Epithelial cell of esophagus (primary cell): ENCODE measurements around the gene CYP26B1.

Source experiments
- DNase-seq: peaks from one replicate; pipeline ENCODE4 v3.0.0; 2010; ENCODE audit warnings: low read depth
- H3K4me3 ChIP-seq: 2 replicates; pipeline ENCODE4 v1.5.1; 2011; ENCODE audit warnings: mild to moderate bottlenecking, low read length, control low read depth
- TF ChIP-seq, protein P1 (sequence below): IDR thresholded peaks from 2 replicates; pipeline ENCODE4 v1.5.1; 2011; ENCODE audit warnings: low read depth, mild to moderate bottlenecking, low read length, control low read depth, inconsistent platforms; ENCODE audit not compliant: insufficient read depth; ENCODE audit errors: missing control alignments

Gene CYP26B1

DNA sequence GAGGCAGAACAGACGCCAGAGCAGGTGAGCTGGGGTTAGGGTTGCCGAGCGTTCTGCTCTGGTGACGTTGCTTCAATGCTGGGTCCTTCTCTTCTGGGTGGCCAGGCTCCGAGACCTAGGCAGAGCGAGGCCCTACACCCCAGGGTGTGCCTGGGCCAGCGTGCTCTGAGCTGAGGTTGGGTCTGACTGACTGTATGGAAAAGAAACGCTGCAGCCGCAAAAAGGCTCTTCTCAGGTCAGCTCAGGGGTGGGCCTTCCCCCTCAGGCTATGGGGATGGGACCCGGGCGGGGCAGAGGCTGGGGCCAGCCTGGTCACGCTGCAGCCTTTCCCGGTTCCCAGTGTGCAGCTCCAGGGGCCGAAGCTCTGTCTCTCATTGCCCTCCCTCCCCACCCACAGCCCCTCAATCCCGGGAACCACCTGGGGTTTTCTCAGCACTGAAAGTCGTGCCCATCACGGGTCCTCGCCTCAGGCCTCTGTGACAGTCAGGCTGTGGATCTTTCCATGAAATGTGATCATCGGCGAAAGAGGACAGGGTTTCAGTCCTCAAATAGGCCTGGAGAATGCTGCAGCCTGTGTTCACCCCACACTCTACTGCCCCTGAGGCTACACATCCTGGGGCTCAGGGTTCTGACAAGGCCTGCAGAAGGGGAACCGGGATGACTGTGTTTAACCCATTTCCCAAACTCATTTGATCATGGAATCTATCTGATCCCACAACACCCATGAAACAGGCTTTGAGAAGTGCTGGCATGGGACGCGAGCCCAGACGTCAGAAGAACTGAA is 19.4 kb downstream of the CYP26B1 start:
- TF ChIP-seq, protein P1, sequence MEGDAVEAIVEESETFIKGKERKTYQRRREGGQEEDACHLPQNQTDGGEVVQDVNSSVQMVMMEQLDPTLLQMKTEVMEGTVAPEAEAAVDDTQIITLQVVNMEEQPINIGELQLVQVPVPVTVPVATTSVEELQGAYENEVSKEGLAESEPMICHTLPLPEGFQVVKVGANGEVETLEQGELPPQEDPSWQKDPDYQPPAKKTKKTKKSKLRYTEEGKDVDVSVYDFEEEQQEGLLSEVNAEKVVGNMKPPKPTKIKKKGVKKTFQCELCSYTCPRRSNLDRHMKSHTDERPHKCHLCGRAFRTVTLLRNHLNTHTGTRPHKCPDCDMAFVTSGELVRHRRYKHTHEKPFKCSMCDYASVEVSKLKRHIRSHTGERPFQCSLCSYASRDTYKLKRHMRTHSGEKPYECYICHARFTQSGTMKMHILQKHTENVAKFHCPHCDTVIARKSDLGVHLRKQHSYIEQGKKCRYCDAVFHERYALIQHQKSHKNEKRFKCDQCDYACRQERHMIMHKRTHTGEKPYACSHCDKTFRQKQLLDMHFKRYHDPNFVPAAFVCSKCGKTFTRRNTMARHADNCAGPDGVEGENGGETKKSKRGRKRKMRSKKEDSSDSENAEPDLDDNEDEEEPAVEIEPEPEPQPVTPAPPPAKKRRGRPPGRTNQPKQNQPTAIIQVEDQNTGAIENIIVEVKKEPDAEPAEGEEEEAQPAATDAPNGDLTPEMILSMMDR = no peak
- no peak for DNase-seq
- no peak overlapping the region for H3K4me3 ChIP-seq

GRCh38 chr2:72127401-72128058 is 20.1 kb downstream of the CYP26B1 start:
- TF ChIP-seq, protein P1 = no peak
- no peak overlapping the region for H3K4me3 ChIP-seq
- no peak for DNase-seq

DNA sequence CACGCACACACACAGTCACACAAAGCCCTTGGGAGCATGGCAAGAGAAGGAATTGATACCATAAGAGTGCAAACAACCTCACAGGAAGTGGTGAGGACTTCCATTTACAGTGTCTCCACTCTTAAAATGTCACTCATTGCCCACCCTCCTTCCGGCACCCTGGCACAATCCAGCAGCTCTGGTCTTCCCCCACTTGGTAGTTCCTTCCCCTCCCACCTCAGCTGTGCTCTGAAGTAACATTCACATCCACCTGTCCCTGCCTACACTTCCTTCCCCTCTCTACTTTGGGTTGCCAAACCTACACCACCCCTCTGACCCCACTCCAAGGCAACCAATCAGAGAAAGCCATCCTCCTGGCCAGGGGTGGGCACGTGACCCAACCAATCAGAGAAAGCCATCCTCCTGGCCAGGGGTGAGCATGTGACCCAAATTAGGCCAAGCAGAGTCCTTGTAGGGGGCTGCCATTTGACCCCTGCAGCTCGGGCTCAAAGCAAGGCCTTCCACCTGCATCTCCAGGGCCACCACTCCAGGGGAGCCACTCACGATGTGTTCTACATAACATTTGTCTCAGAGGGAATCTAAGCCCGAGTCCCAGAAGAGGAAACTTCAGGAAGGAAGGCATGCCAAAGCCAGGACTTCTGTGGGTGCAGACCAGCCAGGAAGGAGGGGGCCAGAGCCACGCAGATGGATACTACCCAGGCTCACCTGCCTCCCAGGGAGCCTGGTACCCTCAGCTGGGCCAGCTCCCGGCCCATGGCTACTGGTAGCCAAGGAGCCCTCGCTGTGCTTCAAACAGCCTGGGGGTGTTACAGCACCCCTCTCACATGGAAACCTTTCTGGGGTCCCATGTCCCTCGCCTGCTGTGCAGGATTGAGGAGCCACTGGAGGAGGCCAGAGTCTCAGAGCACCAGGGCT is 21.2 kb downstream of the CYP26B1 start:
- DNase-seq = no peak
- TF ChIP-seq, protein P1 = no peak
- no peak overlapping the region for H3K4me3 ChIP-seq

DNA sequence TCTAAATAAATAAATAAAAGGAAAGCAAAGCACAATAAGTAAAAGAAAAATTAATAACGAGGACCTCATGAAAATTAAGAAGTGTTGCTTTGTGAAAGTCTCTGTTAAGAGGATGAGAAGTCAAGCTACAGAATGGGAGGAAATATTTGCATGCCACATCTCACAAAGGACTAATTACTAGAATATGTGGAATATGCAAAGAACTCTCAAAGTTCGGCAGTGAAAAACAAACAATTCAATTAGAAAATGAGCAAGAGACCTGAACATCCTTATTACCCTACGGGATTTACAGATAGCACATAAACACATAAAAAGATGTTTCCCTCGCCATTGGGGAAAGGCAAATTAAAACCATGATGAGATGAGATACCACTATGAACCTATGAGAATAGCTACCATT is 23.3 kb downstream of the CYP26B1 start:
- no peak for DNase-seq
- TF ChIP-seq, protein P1 = no peak
- no peak overlapping the region for H3K4me3 ChIP-seq

DNA sequence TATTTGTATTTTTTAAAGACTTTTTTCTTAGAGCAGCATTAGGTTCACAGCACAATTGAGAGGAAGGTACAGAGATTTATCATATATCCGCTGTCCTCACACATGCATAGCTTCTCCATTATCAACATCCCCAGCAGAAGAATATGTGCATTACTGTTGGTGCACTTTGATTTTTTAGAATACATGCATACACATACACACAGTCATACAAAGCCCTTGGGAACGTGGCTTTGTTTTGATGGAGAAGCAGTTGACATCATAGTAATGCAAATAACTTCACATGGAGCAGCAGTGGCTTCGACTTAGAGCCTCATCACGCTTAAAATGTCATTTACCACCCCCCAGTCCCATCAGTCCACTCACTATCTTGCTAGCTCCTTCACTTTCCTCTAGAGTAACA is 26.5 kb downstream of the CYP26B1 start:
- TF ChIP-seq, protein P1 = no peak
- no peak overlapping the region for H3K4me3 ChIP-seq
- no peak for DNase-seq

GRCh38 chr2:72118951-72119350 is 28.7 kb downstream of the CYP26B1 start:
- peak; percentile 25 for DNase-seq
- TF ChIP-seq, protein P1 = no peak

More at GRCh38 chr2:72118951-72119350, 28.7 kb downstream of the CYP26B1 start:
- H3K4me3 ChIP-seq = no peak overlapping the region
